ENCODE measurements around the gene MAFG. TPM values are rescaled to one million over a fixed set of nuclear protein-coding genes. Genes with fewer than 3 reads are reported as not detected.
A peak's percentile ranks its signal among the peaks of the same experiment; 100 is the strongest.

Gene MAFG
- total and polyA plus RNA-seq, 2 of the 13 experiments (the other 11 are each of a cell fraction or from before 2014, with no cell fraction given) = 14.5 to 20.0 TPM

GRCh38 chr17:81909966-81910839 is 17.3 kb downstream of the MAFG start (continued):
- peak; percentile 95; the same call in 1 of the 2 replicates for TF ChIP-seq SMAD1 (CRISPR knock-in tag; IDR thresholded peaks at IDR 0.05; ENCODE audit: borderline replicate concordance, low read depth)
- TF ChIP-seq ZNF335 (CRISPR knock-in tag; IDR thresholded peaks at IDR 0.05) = 0 out of 2 replicates have a peak, but pooled peaks have one; percentile 58
- no peak for TF ChIP-seq LRRFIP1 (CRISPR knock-in tag; conservative IDR thresholded peaks at IDR 0.05)
- TF ChIP-seq, protein P1, sequence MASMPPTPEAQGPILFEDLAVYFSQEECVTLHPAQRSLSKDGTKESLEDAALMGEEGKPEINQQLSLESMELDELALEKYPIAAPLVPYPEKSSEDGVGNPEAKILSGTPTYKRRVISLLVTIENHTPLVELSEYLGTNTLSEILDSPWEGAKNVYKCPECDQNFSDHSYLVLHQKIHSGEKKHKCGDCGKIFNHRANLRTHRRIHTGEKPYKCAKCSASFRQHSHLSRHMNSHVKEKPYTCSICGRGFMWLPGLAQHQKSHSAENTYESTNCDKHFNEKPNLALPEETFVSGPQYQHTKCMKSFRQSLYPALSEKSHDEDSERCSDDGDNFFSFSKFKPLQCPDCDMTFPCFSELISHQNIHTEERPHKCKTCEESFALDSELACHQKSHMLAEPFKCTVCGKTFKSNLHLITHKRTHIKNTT (CRISPR knock-in tag; IDR thresholded peaks at IDR 0.05) = no peak
- TF ChIP-seq, protein P2, sequence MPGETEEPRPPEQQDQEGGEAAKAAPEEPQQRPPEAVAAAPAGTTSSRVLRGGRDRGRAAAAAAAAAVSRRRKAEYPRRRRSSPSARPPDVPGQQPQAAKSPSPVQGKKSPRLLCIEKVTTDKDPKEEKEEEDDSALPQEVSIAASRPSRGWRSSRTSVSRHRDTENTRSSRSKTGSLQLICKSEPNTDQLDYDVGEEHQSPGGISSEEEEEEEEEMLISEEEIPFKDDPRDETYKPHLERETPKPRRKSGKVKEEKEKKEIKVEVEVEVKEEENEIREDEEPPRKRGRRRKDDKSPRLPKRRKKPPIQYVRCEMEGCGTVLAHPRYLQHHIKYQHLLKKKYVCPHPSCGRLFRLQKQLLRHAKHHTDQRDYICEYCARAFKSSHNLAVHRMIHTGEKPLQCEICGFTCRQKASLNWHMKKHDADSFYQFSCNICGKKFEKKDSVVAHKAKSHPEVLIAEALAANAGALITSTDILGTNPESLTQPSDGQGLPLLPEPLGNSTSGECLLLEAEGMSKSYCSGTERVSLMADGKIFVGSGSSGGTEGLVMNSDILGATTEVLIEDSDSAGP (CRISPR knock-in tag; IDR thresholded peaks at IDR 0.05; ENCODE audit: borderline replicate concordance) = peak; percentile 82; the same call in 1 of the 2 replicates
- no peak for TF ChIP-seq ZNF101 (CRISPR knock-in tag; IDR thresholded peaks at IDR 0.05; ENCODE audit: borderline replicate concordance, low read depth)
- TF ChIP-seq SCMH1 (CRISPR knock-in tag; IDR thresholded peaks at IDR 0.05; ENCODE audit: borderline replicate concordance) = no peak
- TF ChIP-seq ZNF430 (CRISPR knock-in tag; IDR thresholded peaks at IDR 0.05) = no peak
- no peak for TF ChIP-seq TOPORS (CRISPR knock-in tag; IDR thresholded peaks at IDR 0.05)
- no peak; the same call in 1 of the 2 replicates for TF ChIP-seq LCORL (IDR thresholded peaks at IDR 0.05)
- peak; percentile 96 for TF ChIP-seq LCORL (CRISPR knock-in tag; IDR thresholded peaks at IDR 0.05)
- no peak for TF ChIP-seq ATRX (CRISPR knock-in tag; IDR thresholded peaks at IDR 0.05; ENCODE audit: borderline replicate concordance)
- TF ChIP-seq RBFOX2 (IDR thresholded peaks at IDR 0.05; ENCODE audit: low read depth, low read length) = peak; percentile 9
- peak; percentile 74 for TF ChIP-seq ZNF556 (CRISPR knock-in tag; IDR thresholded peaks at IDR 0.05; ENCODE audit: borderline replicate concordance)
- TF ChIP-seq SKI (IDR thresholded peaks at IDR 0.05; ENCODE audit: partially characterized antibody) = peak; percentile 85
- TF ChIP-seq ZNF687 (CRISPR knock-in tag; IDR thresholded peaks at IDR 0.05) = peak; percentile 97
- no peak for TF ChIP-seq XBP1 (CRISPR knock-in tag; IDR thresholded peaks at IDR 0.05)
- TF ChIP-seq ARNT (IDR thresholded peaks at IDR 0.05) = no peak
- TF ChIP-seq FOXA3 (CRISPR knock-in tag; IDR thresholded peaks at IDR 0.05) = no peak; the same call in none of the 2 replicates
- TF ChIP-seq NKX3-1 (CRISPR knock-in tag; IDR thresholded peaks at IDR 0.05) = peak; percentile 72; the same call in 1 of the 2 replicates

Measured in HepG2 (cell line).